Endothelial cell of hepatic sinusoid (primary cell): ENCODE measurements around the gene PEMT.

Experiments
- in situ Hi-C: cut with HindIII; loops from 2 replicates; pipeline ENCODE4 v1.10.0; 2017; ENCODE audit warnings: low sequenced_read_pairs

PEMT gene

DNA sequence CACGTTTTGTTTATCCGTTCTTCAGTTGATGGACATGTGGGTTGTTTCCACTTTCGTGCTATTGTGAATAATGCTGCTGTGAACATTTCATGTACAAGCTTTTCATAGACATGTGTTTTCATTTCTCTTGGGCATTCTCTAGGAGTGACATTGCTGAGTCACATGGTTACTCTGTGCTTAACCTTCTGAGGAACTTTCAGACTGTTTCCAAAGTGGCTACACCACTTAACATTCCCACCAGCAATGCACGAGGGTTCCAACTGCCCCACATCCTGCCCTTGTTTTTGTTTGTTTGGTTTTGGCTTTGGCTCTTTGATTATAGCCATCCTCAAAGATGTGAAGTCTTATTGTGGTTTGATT lies 14.2 kb upstream of the PEMT start:
- in situ Hi-C loops = no loop called here

DNA sequence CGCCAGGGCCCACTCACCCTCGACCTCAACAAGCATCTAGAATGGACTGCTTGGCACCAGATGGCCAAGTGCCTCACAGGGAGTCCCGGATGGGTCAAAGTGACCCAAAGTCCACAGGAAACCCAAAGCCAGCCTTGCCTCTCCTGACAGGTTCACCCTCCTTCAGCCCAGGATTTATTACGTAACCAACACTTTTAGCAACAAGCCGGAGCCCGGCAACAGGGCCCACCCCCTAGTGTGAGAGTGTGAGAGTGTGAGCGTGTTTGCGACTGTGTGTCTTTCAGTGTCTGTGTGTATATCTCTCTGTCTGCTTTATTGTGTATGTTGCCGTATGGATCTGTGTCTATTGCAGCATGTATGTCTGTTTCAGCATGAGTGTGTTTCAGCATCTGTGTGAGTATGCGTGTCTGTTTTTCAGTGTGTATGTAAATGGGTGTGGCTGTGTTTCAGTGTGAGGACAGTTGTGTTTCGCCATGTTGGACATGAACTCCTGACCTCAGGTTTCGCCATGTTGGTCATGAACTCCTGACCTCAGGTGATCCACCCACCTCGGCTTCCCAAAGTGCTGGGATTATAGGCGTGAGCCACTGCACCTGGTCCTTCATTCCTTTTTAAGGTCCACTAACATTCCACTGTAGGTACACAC lies 13.7 kb upstream of the PEMT start:
- in situ Hi-C loops = no loop called here

DNA sequence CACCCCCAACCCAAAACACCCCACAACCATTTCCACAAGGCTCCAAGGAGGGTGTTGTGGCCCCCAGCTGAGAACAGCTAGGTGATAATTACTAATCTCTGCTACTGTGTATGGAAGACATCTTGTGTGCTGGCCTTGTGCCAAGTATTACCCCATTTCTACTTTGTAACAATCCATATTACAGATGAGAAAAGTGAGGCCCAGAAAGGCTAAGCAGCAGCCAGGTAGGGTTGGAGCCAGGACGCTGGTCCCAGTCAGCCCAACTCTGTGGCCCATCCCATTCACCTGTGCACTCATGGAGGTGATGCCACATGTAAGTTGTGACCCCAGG lies 12.4 kb upstream of the PEMT start:
- in situ Hi-C loops = no loop called here

DNA sequence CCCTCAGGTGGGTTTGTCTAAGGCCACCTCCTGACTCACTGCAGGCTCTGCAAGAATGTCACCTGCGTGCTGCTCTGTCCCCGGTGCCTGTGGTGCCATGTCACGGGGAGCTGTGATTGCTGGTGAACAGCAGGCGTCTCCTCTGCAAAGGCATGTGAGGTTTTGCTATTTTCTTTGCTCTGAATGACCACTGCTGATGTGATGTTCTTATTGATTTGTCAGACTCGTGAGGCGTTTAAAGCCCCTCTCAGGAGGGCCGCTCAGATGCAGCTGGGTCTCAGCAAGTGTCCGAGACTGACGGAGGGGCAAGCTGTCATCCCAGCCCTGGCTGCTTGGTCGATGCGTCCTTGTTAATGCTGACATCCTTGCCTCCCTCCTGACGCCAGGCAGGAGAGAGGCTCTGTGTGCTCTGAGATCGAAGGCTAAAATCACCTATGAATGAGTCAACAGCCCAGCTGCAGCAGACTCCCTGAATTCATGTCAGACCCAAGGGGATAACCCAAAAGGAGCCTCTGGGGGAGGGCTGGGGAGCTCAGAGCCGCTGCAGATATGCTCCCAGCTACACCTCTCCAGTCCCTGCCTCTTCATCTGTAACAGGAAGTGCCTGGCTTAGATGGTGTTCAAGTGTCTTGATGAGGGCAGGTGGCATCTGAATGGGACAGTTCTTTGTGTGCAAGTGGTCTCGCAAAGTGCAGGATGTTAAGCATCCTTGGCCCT lies 11.8 kb upstream of the PEMT start:
- in situ Hi-C loops = no loop called here

DNA sequence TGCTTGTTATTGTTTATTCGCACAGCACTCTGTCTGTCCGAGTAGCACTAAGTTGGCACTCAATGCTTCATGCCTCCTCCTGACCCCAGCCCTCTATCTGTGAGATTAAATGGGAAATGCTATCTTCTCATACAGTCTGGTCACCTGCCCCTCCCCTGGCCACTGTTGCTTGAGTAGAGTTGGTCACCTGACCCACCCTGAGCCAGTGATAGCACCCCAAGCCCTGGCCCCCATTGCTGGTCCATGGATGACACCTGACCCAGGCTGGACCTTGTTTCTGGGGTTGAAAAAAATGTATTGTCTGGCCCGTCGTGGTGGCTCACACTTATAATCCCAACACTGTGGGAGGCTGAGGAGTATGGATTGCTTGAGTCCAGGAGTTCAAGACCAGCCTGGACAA lies 8.5 kb upstream of the PEMT start:
- in situ Hi-C loops = no loop called here

DNA sequence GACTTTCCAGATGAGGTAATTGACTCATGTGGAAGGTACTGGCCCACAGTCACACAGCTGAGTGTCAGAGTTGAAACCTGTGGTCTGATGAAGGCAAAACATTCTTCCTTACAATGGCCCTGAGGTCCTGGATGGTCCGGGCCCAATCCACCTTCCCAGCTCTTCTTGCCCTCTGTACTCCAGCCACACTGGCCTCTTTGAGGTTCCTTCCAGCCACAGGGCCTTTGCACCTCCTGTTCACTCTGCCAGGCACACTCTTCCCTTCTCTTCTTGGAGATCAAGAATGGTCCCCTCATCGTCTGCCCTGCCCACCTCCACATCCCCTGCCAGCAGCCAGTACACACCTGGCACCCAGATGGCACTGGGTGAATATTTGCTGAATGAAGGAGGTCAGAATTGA lies 6.5 kb upstream of the PEMT start:
- in situ Hi-C loops = no loop called here

DNA sequence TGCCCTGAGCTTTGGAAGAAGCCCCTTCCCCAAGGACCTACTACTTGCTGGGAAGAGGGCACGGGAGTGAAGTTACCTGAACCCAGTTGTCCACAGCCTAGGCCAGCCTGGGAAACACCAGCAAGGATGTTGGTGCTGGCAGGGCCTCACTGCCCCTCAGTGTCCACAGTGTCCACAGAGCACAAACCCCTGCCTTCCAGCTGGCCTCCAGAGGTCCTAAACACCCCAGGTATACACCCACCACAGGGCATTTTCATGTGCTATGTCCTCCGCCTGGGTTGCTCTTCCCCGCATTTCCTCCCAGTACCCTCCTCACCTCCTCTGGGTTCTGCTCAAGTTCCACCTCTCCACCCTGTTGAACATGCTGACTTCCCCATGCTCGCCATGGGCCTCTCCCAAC lies 4.2 kb upstream of the PEMT start:
- in situ Hi-C loops = no loop called here

DNA sequence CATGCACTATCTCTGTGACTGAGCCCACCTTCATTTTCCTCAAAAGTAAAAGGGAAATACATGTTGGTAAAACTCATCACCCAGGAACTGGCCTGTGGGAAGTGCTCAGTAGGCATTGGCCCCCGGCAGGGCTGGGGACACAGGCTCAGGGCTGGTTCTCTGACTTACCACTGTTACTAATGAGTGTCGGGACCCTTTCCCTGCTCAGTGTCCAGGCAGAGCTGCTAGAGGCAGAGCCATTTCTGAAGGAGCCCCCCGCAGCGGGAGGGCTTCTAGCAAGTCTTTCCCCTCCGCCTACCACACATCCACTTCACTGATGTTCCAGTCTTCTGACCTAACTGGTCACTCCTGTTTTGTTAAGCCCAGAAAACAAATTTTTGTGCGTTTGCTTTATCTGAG lies 1.7 kb upstream of the PEMT start:
- in situ Hi-C loops = no loop called here

DNA sequence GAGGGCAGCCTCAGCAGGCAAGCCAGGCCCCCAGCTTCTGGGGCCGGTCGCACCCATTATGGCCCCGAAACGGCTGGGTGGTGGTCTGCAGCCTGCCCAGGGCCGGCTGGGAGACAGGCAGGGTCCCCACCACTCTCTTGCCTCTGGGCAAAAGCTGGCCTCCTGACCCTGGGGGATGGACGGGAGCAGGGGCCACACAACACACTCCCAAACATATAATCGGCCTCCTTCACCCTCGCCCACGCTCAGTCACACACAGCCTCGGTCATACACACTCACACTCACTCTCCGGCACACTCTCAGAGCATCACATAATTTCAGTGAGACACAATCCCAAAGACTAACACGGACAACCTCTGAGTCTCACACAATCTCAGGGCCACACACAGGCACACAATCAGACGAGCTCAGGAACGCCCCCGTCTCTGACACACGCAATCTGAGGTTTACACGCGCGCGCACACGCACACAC lies 589 bp downstream of the PEMT start:
- in situ Hi-C loops = no loop called here

DNA sequence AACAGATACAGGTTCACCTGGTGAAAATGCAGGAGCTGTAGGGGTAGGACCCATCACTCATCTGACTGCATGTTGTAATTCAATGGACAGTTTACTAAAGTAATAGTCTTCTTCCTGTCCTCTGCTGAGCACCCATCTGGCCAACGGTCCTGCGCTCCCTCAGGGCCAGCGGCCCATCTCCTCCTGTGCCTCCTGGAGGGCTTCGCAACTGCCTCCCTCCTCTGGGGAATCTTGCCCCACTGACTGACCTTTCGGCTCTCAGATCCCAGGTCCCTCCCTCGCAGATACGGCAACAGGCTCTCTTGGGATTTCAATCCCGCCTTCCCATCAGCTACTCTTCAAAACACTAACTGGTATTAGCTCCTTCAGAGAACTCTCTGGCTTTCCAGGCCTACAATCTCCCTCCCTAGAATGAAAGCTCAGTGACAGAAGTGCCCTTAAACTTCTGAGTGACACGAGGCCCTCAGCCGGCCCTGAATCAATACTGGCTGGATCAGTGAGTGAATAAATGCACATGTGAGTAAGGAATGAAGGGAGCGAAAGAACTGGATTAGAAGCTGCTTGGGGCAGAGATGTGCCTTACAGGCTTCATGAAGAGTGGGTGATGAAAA lies 1.3 kb downstream of the PEMT start:
- in situ Hi-C loops = no loop called here

DNA sequence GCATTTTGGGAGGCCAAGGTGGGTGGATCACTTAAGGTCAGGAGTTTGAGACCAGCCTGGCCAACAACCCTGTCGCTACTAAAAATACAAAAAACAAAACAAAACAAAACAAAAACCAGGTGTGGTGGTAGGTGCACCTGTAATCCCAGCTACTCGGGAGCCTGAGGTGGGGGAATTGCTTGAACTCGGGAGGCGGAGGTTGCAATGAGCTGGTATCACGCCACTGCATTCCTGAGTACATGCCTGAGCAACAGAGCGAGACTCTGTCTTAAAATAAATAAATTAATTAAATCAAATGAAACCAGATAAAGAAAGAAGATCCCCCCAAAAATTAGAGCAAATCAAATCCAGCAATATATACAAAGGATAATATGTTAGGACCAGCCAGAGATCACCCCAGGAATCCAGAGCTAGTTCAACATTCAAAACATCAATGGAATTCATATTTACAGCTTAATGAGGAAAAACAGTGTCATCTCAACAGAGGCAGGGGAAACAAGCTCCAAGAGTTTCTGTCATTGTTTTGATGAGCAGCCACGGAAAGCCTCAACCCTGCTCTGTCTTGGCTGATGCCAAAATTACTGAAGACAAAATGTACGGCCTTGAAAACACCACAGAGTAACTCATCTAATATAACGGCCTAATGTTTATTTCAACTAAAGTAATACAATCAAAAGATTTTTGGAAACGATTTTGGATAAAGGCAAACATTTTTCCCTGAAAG lies 3.7 kb downstream of the PEMT start:
- in situ Hi-C loops = loop anchor here (5.0 to 10.0 kb wide), 5 partner anchors 35 to 215 kb away; no protein-coding TSS in a partner anchor

DNA sequence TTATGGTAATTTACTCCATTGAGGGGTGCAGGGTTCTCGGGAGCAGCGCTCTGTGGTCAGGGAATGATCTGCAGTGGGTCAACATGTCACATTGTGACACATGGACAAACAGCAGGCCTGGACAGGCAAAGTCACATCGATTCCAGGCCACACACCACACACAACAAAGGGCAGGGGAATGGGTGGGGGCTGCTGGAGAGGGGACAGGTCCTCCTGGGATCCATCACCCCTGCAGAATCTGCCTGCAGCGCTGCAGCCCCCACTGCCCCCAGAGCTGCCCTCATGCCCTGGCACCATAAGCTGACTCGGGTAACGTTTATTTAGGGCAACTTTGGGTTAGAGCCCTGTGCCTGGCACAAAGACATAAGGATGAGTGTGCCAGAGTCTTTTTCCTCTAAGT lies 9.1 kb downstream of the PEMT start:
- in situ Hi-C loops = loop anchor here (10.0 kb wide), 1 partner anchor 118 kb away; no protein-coding TSS in a partner anchor

DNA sequence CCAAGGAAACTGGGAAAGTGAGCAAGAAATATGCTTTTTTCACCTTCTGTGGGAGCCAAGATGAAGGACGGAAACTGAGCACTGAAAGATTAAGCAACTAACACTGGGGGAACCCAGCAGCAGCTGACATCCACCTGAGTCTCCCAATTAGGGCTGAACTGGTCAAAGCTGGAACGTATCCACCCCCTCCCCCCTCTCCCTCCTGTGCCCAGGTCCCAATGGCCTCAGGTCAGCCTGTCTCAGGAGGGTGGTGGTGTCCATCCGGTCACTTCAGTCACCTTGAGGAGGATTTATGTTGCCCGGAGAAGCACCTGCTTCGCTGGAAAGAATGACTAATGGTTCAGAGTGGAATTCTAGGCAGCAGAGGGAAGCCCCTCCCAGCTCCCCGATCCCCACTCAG lies 10.0 kb downstream of the PEMT start:
- in situ Hi-C loops = loop anchor here (10.0 kb wide), 1 partner anchor 117 kb away; no protein-coding TSS in a partner anchor

DNA sequence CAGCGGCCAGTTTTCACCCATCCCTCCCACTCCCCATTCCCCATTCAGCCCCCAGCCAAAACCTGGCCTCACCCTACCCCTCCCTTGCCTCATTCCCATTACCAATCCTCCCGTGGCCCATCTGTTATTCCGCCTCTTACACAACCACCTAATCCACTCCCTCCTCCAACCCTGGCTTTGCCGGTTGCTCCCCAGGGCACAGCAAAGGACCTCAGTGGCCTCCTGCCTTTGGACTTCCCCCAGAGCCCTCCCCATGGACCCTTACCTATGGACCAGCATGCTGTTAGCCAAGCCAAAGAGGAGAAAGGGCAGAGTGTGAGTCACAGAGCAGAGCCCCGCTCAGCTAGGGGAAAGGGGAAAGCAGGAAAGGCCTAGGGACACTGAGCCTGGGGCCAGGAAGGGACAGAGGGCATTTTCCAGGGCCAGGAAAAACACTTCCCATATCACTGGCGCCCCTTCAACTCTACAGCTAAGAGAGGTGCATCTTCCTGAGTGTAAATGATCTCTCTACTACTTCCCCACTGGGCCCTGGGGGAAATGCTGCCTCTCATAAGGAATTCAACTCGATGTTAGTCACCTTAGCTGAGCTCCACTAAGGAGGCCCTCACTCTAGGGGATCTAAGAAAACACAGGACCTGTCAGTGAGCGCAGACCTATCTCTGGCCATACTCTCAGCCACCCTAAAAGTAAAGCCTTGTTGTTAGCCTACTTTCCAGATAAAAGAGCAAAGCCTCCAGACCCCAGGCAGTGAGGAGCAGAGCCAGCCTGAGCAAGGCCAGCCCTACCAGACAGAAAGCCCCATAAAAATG lies 10.6 kb downstream of the PEMT start:
- in situ Hi-C loops = loop anchor here (10.0 kb wide), 1 partner anchor 116 kb away; no protein-coding TSS in a partner anchor

DNA sequence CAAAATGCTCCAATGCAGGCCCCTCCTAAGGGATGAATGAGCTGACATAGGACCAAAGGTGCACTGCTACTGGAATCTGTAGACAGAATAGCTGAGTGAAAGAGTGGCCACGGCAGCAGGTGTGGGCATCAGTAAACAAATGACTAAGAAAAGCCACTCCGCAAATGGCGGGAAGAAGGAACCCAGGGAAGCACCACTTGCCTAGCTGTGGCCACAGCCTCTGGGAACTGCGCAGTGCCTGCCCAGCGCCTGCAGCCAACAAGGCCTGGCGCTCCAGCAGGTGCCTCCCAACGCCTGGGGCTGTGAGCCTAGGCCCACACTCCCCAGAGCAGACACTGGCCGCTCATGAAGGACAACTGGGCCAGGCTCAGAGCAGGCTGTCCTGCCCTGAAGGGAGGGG lies 11.8 kb downstream of the PEMT start:
- in situ Hi-C loops = loop anchor here (10.0 kb wide), 1 partner anchor 115 kb away; no protein-coding TSS in a partner anchor

DNA sequence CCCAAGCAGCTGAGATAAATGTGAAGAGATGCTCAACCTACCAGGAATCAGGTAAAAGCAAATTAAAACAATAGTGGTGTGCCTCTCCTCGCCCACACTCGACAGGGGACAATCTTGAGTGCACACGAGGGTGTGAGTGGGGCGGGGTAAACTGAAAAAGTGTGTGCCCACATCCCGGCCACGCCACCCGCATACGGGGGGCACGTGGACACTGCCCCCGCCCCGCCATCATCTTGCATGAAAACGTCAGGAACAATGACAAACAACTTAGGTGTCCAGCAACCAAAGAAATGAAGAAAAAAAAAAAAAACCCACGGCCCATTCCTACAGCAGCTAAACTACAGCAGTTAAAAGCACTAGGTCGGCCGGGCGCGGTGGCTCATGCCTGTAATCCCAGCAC lies 14.1 kb downstream of the PEMT start:
- in situ Hi-C loops = no loop called here

DNA sequence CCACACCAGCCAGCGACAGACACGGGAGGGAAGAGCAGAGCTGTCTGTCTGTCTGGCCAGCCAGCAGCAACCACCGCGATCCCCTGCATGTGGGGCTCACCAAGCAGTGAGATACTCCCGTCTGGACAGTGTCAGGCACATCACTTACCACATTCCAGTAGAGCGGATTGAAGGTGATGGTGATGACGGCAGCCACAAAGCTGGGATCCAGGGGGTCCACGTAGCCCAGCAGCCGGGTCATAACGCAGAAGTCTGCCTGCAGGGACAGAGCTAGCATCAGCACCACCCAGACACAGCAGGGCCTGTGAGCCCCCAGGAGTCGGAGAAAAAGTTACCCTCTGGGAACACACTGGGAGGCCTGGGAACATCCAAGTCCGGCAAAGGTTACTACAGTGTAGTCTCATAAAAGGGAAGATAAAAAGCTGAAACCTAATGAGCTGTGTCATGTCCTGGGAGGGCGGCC lies 14.7 kb downstream of the PEMT start:
- in situ Hi-C loops = no loop called here

DNA sequence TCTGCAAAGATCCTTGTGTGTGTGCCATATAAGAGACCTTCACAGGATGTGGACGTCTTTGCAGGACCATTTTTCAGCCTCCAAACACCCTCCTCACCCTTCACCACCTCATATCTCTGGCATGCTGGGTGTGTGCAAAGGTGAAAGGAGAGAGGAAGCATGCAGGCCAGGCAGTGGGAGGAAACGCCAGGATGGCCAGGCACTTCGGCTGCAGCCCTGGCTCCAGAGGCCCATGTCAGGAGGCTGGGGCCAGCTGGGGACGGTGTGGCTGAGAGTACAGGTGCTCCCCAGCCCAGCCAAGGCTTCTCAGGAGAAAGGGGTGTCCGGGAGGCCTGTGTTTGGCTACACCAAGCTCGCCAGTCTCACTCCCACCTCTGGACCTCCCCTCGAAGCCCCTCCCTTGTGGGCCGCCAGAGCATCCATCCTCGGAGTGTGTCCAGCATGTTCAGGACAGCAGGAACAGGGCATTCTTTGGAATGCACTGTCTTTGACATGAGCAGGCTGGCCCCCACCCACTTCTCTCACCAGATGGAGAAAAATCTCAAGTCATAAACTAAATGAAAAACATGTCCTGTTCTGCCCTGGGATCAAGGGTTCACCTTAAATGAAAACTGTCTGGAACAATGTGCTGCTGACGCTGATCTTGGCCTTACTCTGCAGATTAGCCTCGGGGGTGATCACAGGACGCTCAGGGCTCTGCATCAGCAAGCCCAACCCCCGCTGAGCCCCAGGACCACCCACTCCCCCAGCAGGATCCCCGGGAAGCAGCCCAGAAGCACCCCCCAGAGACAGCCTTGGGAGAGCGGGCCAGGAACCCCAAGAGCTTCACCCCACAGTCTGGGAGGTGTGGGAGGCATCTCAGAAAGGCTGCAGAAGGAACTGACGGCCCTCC lies 15.9 kb downstream of the PEMT start:
- in situ Hi-C loops = no loop called here

DNA sequence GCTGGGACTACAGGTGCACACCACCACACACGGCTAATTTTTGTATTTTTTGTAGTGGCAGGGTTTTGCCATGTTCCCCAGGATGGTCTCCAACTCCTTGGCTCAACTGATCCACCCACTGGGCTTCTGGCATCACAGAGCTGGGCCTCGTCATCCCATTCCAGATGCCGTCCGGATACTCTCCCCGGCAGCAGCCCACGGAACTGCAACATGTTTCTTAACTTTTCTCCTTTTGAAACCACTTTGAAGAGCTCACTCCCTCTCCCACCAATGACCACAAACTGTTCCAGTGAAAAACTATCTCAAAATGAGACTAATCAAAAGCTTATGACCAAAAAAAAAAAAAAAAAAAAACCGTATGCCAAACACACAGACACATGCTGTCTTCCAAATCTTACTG lies 17.6 kb downstream of the PEMT start:
- in situ Hi-C loops = loop anchor here (5.0 kb wide), 1 partner anchor 47 kb away; no protein-coding TSS in a partner anchor
